Heart left ventricle (tissue), 13 donors: ENCODE measurements around the gene MYLK4.

Source experiments
- CTCF ChIP-seq, 12 donors: fragments of 200-600 bp; sonication (generic) in 4 of 12; IDR thresholded peaks; one replicate each; pipeline versions ENCODE4 v1.5.0 to v1.8.0; 2018 to 2022; ENCODE audit warnings: antibody characterized with exemption in 12 of 12, mild to moderate bottlenecking in 5 of 12
- POLR2A ChIP-seq, 2 donors: fragments of 450-650 bp; IDR thresholded peaks; one replicate each; pipeline ENCODE4 v1.6.1; 2017; ENCODE audit warnings: antibody characterized with exemption in 2 of 2, mild to moderate bottlenecking in 2 of 2, moderate library complexity in 2 of 2
- donor health status: ischemic (EF 13 %, LVEDD 7.1; RV severe dilation, severe dysfunction).
- donor health status: DM: no; HTN: yes; CAD: no.
- donor health status: DM: no; HTN: no; CAD: no.
- donor health status: ischemic (EF 25% LVEDD 6.9; RV normal size, moderate dysfunction).
- donor health status: ischemic (EF 25% LVEDD 5.7; RV mildly dilated, moderate dysfunction).
- donor health status: ischemic (EF 35%, LVEDD 5.7; RV mildly dilated, moderate dysfunction).
- donor health status: nonischemic (EF 11% LVEDD 7.7; RV severe dilation, severe dysfunction).
- donor health status: DM: yes; HTN: yes; CAD: no.
- donor health status: PGD.
- donor health status: ischemic (EF 29% LVEDD 5.4; RV normal size, mild dysfunction).
- donor health status: nonischemic (EF 23%, LVEDD 6.1; RV moderate dilation, normal function).

GRCh38 chr6:2760882-2761842 lies 10.4 kb upstream of the MYLK4 start:
- TF ChIP-seq CTCF (IDR thresholded peaks at IDR 0.05): peak; percentile 22 to 60 (median 37)
- no peak for TF ChIP-seq POLR2A (IDR thresholded peaks at IDR 0.05)
